Stimulated activated memory B cell treated with anti-CD40 and anti-IgM and Interleukin-4, amounts not matched to agents 10 μg/mL and 1 μg/mL and 100 μg/mL, for 72 hours (primary cell): ENCODE results near the gene DCPS.
A peak's percentile ranks its signal among the peaks of the same experiment; 100 is the strongest.

Source experiments
- ATAC-seq: fragments of 150-1000 bp; cut with Tn5 transposase; 2 replicates; pipeline ENCODE4 v1.10.0; 2021
- H3K27ac Mint-ChIP-seq: one replicate; pipeline ENCODE4 v1.8.0; 2022; ENCODE audit warnings: mild to moderate bottlenecking, mixed read lengths
- H3K27me3 Mint-ChIP-seq: one replicate; pipeline ENCODE4 v1.8.0; 2022; ENCODE audit warnings: mixed read lengths
- H3K36me3 Mint-ChIP-seq: one replicate; pipeline ENCODE4 v1.8.0; 2022; ENCODE audit warnings: mixed read lengths
- H3K4me1 Mint-ChIP-seq: one replicate; pipeline ENCODE4 v1.8.0; 2022; ENCODE audit warnings: mixed read lengths
- H3K4me3 Mint-ChIP-seq: one replicate; pipeline ENCODE4 v1.8.0; 2022; ENCODE audit warnings: mild to moderate bottlenecking, moderate library complexity, mixed read lengths
- H3K9me3 Mint-ChIP-seq: one replicate; pipeline ENCODE4 v1.8.0; 2022; ENCODE audit warnings: mixed read lengths

The DCPS gene

DNA sequence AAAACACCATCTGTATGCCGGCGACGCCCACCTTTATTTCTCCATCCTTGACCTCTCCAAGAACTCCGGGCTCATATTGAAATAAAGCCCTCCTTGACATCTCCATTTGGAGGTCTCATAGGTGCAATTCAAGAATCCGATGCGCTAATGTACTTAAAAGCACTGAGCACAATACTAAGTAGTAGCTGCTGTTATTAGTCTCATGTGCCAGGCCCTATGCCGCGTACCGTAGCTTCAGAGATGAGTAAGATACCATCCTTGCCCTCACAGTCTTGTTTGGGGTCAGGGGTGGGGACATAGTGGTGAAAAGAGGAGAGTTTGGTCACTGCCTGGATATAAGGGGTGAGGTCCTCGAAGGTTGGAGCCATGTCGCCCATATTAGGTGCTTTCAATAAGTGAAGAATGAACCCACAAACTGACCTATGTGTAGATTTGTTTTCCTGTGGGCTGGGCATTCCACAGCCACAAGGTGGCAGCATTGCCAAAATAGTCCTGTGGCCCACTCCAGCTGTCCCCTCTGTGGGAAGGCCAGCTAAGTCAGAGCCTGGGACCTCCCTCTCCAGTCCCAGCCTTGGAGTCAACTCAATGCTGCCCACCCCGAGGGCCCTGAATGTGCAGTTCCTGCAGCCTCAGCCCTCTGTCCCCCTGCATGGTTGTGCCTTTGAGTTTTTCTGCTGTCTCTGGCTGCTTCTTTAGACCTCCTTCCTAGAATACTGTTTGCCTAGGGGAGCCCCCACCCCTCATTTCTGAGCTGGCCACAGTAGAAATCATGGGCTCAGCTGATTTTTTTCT lies 6.5 kb downstream of the DCPS start:
- H3K36me3 Mint-ChIP-seq = peaks cover 57% of the 10 kb centered on the region
- peak overlapping the region; percentile 54 for H3K27ac Mint-ChIP-seq
- ATAC-seq = peak; percentile 76
- H3K4me1 Mint-ChIP-seq = peaks cover 66% of the 10 kb centered on the region
- no peaks in the 10 kb centered on the region for H3K27me3 Mint-ChIP-seq
- H3K4me3 Mint-ChIP-seq = no peak overlapping the region
- H3K9me3 Mint-ChIP-seq = no peaks in the 10 kb centered on the region

DNA sequence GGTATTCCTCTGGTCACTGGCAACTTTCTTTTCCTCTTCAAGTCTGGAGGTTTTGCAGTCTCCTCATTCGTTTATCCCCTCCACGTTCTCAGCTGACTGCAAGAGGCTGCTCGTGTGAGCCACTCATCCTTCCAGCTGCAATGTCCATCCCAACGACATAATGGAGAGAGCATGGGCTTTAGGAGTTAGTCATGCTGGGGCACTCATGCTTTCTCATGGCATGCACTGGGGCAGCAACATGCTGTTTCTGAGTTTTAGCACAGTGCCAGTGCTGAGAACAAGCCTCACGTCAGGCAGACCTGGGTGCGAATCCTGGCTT lies 7.1 kb downstream of the DCPS start:
- Mint-ChIP-seq H3K36me3 (peaks cover 54% of the 10 kb centered on the region), H3K9me3 (no peaks in the 10 kb centered on the region), H3K27me3 (no peaks in the 10 kb centered on the region), H3K4me3 (no peak overlapping the region), H3K27ac (peak overlapping the region; percentile 4), H3K4me1 (peaks cover 62% of the 10 kb centered on the region)
- no peak for ATAC-seq

DNA sequence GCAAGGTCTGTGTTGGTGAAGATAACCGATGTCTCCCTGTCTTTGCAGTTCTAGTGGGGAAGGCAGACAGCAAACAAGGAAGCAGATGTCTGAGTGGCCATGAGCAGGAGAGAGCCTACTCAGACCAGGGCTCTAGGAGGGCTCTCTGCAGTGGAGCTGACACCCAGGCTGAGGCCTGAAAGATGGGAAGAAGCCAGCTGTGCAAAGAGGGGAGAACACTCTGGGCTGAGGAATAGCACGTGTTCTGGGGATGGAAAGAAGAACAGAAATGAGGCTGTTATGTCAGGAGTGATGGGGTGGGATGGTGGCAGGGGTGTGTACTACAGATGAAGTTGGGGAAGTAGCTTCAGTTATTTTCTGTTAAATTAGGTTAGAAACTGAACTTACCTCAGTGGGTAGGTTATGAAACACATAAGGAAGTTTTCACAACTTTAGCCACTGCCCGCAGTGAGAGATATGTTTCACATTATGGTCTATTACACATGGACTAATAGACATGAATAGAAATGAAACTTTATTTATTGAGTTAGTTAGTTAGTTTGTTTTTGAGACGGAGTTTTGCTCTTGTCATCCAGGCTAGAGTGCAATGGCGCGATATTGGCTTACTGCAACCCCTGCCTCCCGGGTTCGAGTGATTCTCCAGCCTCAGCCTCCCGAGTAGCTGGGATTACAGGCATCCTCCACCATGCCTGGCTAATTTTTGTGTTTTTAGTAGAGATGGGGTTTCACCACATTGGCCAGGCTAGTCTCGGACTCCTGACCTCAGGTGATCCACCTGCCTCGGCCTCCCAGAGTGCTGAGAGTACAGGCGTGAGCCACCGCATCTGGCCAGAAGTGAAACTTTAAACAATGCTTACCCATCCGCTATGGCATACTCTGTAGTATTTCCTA lies 7.8 kb downstream of the DCPS start:
- Mint-ChIP-seq H3K4me3 (no peak overlapping the region), H3K4me1 (peaks cover 60% of the 10 kb centered on the region), H3K27ac (peak overlapping the region; percentile 4), H3K36me3 (peaks cover 60% of the 10 kb centered on the region), H3K27me3 (no peaks in the 10 kb centered on the region), H3K9me3 (no peaks in the 10 kb centered on the region)
- peak; percentile 66 for ATAC-seq

DNA sequence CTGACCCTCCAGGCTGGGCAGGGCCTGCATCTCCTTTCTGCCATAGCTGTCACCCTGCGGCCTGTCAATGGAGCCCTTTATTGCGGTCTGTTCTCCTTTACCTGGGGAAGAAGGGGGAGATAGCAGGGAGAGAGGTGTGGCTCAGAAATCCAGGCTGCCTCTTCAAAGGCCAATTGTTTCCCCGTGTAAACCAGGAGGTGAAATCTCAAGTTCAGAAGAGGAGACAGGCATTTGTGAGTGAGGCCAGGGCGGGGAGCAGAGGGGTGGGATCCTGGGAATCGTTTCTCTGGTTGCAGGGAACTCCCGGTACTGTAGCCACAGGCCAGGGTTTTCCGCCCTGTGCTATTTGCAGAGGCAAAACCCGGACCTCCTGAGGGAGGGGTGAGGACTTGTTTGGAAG lies 9.1 kb downstream of the DCPS start:
- Mint-ChIP-seq H3K9me3 (no peaks in the 10 kb centered on the region), H3K27ac (no peak overlapping the region), H3K4me1 (peaks cover 61% of the 10 kb centered on the region), H3K27me3 (no peaks in the 10 kb centered on the region), H3K36me3 (peaks cover 67% of the 10 kb centered on the region), H3K4me3 (no peak overlapping the region)
- no peak for ATAC-seq

DNA sequence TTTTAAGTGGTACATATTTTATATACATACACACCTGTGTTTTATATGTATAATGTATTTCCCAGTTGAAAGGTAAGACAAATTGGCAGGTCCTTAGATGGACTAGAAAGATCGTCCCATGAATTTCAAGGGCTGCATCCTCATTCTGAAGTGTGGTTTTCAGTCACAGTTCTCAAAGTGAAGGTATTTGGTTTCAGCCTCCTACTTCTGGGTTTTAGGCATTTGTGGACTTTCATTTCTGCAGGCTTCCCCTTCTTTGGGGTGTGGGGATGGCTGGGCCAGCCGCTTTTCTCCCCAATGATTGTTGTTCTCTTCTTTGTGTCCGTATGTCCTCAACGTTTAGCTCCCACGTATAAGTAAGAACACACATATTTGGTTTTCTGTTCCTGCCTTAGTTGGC lies 10.0 kb downstream of the DCPS start:
- peaks cover 71% of the 10 kb centered on the region for H3K36me3 Mint-ChIP-seq

DNA sequence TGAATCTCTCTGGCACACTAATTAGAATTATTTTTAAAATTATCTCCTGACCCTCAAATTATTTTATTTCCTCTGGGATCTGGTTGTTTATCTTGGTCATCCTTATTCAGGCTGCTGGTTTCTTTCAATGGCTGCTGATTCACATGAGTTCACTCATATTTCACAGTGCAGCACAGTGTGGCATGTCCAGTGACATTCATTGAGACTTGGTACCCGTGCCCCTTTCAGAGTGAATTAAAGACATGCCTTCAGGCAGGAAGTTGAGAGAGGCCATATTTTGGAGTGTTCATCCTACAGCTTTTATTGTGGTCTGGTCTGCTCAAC lies 13.5 kb downstream of the DCPS start:
- ATAC-seq = no peak
- Mint-ChIP-seq H3K4me1 (peaks cover 49% of the 10 kb centered on the region), H3K4me3 (no peak overlapping the region), H3K36me3 (peaks cover 79% of the 10 kb centered on the region), H3K9me3 (no peaks in the 10 kb centered on the region), H3K27me3 (no peaks in the 10 kb centered on the region), H3K27ac (no peak overlapping the region)

More for the DNA sequence above, 10.0 kb downstream of the DCPS start:
- Mint-ChIP-seq H3K27me3 (no peaks in the 10 kb centered on the region), H3K9me3 (no peaks in the 10 kb centered on the region), H3K27ac (no peak overlapping the region), H3K4me1 (peaks cover 66% of the 10 kb centered on the region), H3K4me3 (no peak overlapping the region)
- ATAC-seq = peak; percentile 25

DNA sequence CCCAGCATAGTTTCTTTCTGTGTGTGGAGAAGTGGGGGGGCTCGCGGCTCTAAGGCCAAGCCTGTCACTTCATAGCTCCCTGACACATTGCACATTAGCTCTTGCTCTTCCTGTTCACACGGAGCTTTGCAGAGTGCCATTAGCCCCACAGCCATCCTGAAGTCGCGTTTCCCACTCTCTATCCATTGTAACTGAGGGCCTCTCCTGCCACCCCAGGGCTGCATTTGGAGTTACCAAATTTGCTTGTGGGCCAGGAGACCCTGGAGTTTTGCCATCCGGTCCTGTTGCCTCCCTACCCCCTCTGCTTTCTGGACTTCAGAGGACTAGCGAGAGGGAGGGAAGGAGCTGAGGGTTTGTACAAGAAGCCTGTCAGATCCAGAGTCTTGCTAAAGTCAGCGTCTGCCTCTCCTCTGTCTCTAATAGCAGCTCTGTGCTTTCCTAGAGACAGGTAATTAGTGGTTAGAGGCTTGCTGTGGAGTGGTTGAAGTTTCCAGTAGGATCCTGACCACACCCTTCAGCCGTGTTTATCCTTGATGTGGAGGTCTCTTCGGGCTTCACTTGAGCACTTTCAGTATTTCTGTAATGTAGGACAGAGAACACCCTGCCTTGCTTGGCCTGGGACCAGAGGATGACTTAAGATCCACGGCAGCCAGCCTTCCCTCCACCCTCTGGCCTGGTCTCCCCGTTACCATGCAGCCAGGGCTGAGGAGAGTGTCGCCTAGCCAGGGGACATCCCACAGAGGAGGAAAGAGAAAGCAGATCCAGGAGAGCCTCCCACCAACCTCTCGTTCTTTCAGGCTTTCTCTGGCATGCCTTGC lies 14.1 kb downstream of the DCPS start:
- Mint-ChIP-seq H3K9me3 (no peaks in the 10 kb centered on the region), H3K4me1 (peaks cover 45% of the 10 kb centered on the region), H3K36me3 (peaks cover 75% of the 10 kb centered on the region), H3K4me3 (no peak overlapping the region), H3K27ac (peak overlapping the region; percentile 68), H3K27me3 (no peaks in the 10 kb centered on the region)
- ATAC-seq = no peak

DNA sequence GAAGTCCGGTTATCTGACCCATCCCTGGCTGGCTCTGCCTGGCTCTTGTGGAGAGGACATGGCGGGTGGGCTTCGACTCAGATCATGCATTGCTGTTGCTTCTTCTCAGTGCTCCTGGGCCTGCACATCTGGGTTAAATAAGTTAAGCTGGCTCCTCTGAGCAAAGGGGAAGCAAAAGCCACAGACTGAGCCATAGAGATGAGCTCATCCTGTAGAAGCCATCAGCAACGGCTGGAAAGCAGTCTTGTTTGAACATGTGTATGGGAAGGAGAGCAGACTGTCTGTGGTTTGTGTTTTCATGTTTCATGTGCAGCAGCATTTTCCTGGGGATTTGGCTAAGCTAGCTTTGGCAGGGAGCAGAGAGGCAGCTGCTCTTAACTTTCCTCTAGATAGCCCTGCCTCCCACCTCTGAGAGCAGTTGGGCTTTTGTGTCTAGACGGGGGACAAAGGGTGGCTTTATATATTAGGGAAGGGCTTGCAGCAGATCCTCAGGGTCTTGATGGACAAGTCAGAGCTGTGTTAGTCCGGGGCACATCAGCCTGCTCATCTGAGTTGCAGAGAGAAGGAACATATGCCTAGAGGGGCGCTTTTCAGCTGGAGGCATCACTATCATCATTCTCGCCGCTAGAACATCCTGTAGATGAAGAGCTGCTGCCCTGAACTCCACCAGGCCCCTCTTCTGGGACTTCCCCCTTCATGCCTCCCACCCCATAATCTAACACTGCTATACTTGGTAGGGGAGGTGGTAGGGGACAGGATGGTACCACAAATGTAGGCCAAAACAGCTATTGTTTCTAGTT lies 14.9 kb downstream of the DCPS start:
- peak overlapping the region; percentile 68 for H3K27ac Mint-ChIP-seq
- no peaks in the 10 kb centered on the region for H3K27me3 Mint-ChIP-seq
- H3K9me3 Mint-ChIP-seq = no peaks in the 10 kb centered on the region
- H3K36me3 Mint-ChIP-seq = peaks cover 67% of the 10 kb centered on the region
- H3K4me1 Mint-ChIP-seq = peaks cover 37% of the 10 kb centered on the region
- no peak overlapping the region for H3K4me3 Mint-ChIP-seq
- peak; percentile 74 for ATAC-seq

DNA sequence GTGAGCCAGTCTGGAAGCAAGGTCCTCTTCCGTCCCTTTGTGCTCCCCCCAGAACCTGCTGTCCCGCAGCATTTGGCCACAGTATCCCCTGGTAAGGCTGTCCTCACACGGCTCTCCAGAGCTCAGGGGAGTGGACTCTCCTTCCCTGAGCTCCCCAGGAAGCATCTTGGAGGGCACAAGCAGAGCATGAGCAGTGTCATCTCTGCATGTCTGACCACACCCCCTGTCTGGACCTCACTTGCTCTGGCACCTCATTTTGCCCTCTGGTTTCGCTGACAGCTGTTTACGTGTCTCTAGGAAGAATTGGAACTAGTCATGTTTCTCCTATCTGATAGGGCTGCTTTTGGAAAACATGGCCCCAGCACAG lies 15.5 kb downstream of the DCPS start:
- peaks cover 61% of the 10 kb centered on the region for H3K36me3 Mint-ChIP-seq
- H3K4me1 Mint-ChIP-seq = peaks cover 31% of the 10 kb centered on the region
- H3K27ac Mint-ChIP-seq = no peak overlapping the region
- no peak overlapping the region for H3K4me3 Mint-ChIP-seq
- H3K9me3 Mint-ChIP-seq = no peaks in the 10 kb centered on the region
- H3K27me3 Mint-ChIP-seq = no peaks in the 10 kb centered on the region
- ATAC-seq = no peak

DNA sequence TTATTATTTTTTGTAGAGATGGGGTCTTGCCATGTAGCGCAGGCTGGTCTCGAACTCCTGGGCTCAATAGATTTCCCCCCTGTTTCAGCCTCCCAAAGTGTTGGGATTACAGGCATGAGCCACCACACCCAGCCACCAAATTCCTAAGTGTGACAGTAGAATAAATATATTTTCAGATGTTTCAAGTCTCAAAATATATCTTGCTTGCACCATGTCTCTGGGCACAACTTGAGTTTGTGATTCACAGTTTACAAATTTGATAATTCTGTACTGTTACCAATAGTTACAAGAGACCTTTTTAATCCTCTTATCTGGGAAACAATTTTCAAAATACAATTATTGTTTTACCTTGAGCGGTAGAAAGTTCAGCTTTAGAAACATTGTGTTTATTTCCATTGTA lies 19.1 kb downstream of the DCPS start:
- Mint-ChIP-seq H3K9me3 (no peaks in the 10 kb centered on the region), H3K27ac (no peak overlapping the region), H3K36me3 (peaks cover 54% of the 10 kb centered on the region), H3K4me1 (peaks cover 16% of the 10 kb centered on the region), H3K4me3 (no peak overlapping the region), H3K27me3 (no peaks in the 10 kb centered on the region)
- ATAC-seq = no peak

DNA sequence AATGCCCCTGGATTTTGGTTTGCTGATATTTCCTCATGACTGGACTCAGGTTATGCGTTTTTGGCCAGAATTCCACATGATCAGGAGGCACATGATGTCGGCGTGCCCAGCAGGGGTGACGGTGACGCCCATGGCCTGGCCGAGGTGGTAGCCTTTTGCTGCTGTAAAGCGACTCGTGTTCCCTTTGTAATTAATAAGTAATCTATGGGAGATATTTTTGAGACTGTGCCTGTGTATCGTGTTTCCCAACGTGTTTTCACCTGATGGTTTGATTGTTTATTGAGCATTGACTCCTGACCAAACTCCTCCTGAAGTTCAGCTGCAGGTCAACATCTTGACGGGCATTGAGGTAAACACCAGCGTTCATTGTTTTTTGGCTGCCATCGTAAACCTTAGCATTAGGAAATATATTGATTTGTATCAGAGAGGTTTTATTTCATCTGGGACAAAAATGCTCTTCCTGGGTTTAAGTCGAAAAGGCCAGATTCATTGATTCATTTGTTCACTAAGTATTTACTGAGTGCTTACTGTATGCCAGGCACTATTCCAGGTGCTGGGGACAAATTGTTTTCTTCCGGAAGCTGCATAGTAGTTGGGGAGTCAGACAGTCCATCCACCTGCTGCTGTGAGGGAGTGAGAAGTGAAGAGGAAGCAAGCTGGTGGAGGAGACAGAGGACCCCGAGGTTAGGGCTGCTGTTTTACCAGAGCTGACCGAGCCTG lies 23.6 kb downstream of the DCPS start:
- Mint-ChIP-seq H3K27ac (no peak overlapping the region), H3K4me3 (no peak overlapping the region), H3K27me3 (no peaks in the 10 kb centered on the region), H3K4me1 (no peaks in the 10 kb centered on the region), H3K36me3 (peaks cover 40% of the 10 kb centered on the region), H3K9me3 (no peaks in the 10 kb centered on the region)
- ATAC-seq = no peak

DNA sequence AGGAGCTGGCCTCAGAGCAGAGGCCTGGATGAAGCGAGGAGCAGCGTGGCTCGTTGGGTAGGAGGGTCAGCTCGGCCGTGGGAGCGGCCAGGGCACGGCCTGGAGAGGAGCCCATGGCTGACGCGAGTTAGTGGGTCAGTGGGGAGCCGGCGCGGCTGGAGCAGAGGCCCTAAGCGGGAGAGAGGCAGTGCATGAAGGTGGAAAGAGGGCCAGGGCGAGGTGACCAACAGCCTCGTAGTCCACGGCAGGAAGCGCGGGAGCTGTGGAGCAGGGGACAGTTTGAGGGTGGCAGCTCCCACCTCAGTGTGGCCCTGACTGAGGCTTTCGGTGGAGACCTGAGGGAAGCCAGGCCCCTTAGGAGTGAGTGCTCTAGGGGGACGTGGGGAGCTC lies 24.1 kb downstream of the DCPS start:
- ATAC-seq = no peak
- Mint-ChIP-seq H3K4me1 (no peaks in the 10 kb centered on the region), H3K27ac (no peak overlapping the region), H3K9me3 (no peaks in the 10 kb centered on the region), H3K4me3 (no peak overlapping the region), H3K27me3 (no peaks in the 10 kb centered on the region), H3K36me3 (peaks cover 45% of the 10 kb centered on the region)

DNA sequence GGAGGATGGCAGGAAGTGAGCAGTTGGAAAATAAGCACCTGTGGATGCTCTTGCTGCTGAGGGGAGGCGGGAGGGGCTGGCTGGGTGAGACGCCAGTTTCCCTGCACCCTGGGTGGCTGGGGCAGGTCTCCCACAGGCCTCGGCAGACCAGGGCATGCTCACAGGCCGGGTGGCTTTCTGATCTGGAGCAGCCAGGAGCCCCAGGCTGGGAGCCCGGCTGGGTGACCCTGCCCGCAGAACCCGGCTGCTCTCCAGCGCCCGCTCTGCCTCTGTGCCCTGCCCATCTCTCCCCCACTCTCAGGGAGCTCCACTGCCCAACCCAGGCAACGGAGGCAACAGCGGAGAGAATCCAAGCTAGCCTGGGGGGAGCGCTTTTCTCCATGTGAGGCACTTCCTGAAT lies 24.6 kb downstream of the DCPS start:
- ATAC-seq = no peak
- no peaks in the 10 kb centered on the region for H3K4me1 Mint-ChIP-seq
- no peaks in the 10 kb centered on the region for H3K9me3 Mint-ChIP-seq
- H3K36me3 Mint-ChIP-seq = peaks cover 50% of the 10 kb centered on the region
- no peak overlapping the region for H3K4me3 Mint-ChIP-seq
- no peaks in the 10 kb centered on the region for H3K27me3 Mint-ChIP-seq
- H3K27ac Mint-ChIP-seq = no peak overlapping the region

DNA sequence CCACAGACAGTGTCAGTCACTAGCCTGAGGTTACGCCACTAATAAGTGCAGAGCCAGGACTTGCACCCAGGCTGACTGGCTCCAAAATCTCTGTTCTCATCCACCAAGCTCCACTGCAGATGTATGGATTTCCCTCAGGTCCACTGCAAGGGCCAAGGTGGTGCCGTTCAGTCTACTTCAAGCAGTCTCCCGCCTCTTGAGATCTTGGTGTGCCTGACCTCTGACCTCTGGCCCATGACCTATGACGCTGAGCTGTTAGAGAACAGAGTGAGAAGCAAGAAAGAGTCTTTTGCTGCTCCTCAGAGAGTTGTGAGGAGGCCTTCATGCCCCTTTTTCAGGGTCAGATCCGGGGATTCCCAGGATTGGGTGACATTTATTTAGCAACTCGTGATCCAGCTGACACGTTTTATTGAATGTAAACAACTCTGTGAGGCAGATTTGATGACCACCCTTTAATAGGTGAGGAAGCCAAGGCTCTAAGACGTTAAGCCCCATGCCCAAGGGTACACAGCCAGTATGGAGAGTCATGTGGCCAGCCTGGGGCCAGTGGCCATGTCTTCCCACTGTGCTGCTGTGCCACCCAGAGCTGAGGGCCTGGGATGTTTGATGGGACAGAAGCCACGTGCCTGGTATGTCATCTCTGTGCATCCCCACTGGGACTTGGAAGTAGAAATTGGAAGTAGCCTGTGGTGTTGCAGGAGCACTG lies 25.2 kb downstream of the DCPS start:
- H3K27ac Mint-ChIP-seq = no peak overlapping the region
- ATAC-seq = no peak
- no peaks in the 10 kb centered on the region for H3K27me3 Mint-ChIP-seq
- no peak overlapping the region for H3K4me3 Mint-ChIP-seq
- no peaks in the 10 kb centered on the region for H3K4me1 Mint-ChIP-seq
- H3K9me3 Mint-ChIP-seq = no peaks in the 10 kb centered on the region
- H3K36me3 Mint-ChIP-seq = peaks cover 56% of the 10 kb centered on the region
